ENCODE measurements around the gene FITM2. TPM values are rescaled to one million over a fixed set of nuclear protein-coding genes. Genes with fewer than 3 reads are reported as not detected.
A peak's percentile ranks its signal among the peaks of the same experiment; 100 is the strongest.
"Not testable (repeated sequence)": the region's sequence is repeated elsewhere in the genome, so short reads cannot be mapped to it uniquely, and the experiment has no call there.

FITM2 gene
- 1 to 10 TPM; 2.2 to 2.7 TPM for total RNA-seq

- CTCF ChIA-PET = interaction anchor here (0.6 to 14.2 kb wide), 27 partner anchors 8 to 372 kb away, joined by 3 to 470 read pairs (median 5); partner anchors contain the start of gene OSER1
- peak; percentile 97 for DNase-seq
- no peaks in the 10 kb centered on the region for H3K9me3 Mint-ChIP-seq
- no peaks in the 10 kb centered on the region for H3K36me3 Mint-ChIP-seq (ENCODE audit: low read depth)
- peaks cover 19% of the 10 kb centered on the region for H3K4me1 Mint-ChIP-seq
- POLR2A ChIA-PET = interaction anchor here (1.0 to 5.0 kb wide), 6 partner anchors 12 to 331 kb away, joined by 3 to 62 read pairs (median 4); partner anchors contain the start of genes OSER1 and TTPAL
- H3K27ac Mint-ChIP-seq = peak within 1 kb of the TSS; percentile 77
- no peaks in the 10 kb centered on the region for H3K27me3 Mint-ChIP-seq
- H3K4me3 Mint-ChIP-seq = peak within 1 kb of the TSS; percentile 89
Observed at GRCh38 chr20:44310664-44311639, at the start of gene FITM2. FITM2 (minus strand) TSS chr20:44311202; CDS start chr20:44311148, 54 bp downstream.

GRCh38 chr20:44360221-44360620 lies 49.2 kb upstream of the FITM2 start:
- no peak overlapping the region for H3K27ac Mint-ChIP-seq
- H3K27me3 Mint-ChIP-seq = peaks cover 14% of the 10 kb centered on the region
- no peaks in the 10 kb centered on the region for H3K9me3 Mint-ChIP-seq
- no peak overlapping the region for H3K4me3 Mint-ChIP-seq
- H3K36me3 Mint-ChIP-seq (ENCODE audit: low read depth) = no peaks in the 10 kb centered on the region
- ChIA-PET POLR2A (no interaction called here), CTCF (no interaction called here)
- no peak for DNase-seq
- H3K4me1 Mint-ChIP-seq = no peaks in the 10 kb centered on the region

- no peaks in the 10 kb centered on the region for H3K36me3 Mint-ChIP-seq (ENCODE audit: low read depth)
- ChIA-PET POLR2A (no interaction called here), CTCF (interaction anchor here (0.9 kb wide), 1 partner anchor 142 kb away, joined by 4 read pairs; no protein-coding TSS in a partner anchor)
- DNase-seq = no peak
- H3K27me3 Mint-ChIP-seq = peaks cover 14% of the 10 kb centered on the region
- no peak overlapping the region for H3K27ac Mint-ChIP-seq
- H3K9me3 Mint-ChIP-seq = no peaks in the 10 kb centered on the region
- H3K4me1 Mint-ChIP-seq = no peaks in the 10 kb centered on the region
- H3K4me3 Mint-ChIP-seq = no peak overlapping the region
Observed at GRCh38 chr20:44358776-44359175, 47.8 kb upstream of the FITM2 start.

- no peaks in the 10 kb centered on the region for H3K9me3 Mint-ChIP-seq
- CTCF ChIA-PET = interaction anchor here (0.9 kb wide), 1 partner anchor 140 kb away, joined by 4 read pairs; no protein-coding TSS in a partner anchor
- no peak for DNase-seq
- POLR2A ChIA-PET = no interaction called here
- H3K36me3 Mint-ChIP-seq (ENCODE audit: low read depth) = no peaks in the 10 kb centered on the region
- peaks cover 14% of the 10 kb centered on the region for H3K27me3 Mint-ChIP-seq
- H3K4me1 Mint-ChIP-seq = no peaks in the 10 kb centered on the region
- no peak overlapping the region for H3K4me3 Mint-ChIP-seq
- H3K27ac Mint-ChIP-seq = no peak overlapping the region
Observed at GRCh38 chr20:44357555-44358125, 46.6 kb upstream of the FITM2 start.

- H3K4me3 Mint-ChIP-seq = no peak overlapping the region
- no peak overlapping the region for H3K27ac Mint-ChIP-seq
- H3K9me3 Mint-ChIP-seq = no peaks in the 10 kb centered on the region
- DNase-seq = no peak
- CTCF ChIA-PET = no interaction called here
- H3K4me1 Mint-ChIP-seq = no peaks in the 10 kb centered on the region
- no peaks in the 10 kb centered on the region for H3K36me3 Mint-ChIP-seq (ENCODE audit: low read depth)
- POLR2A ChIA-PET = no interaction called here
- H3K27me3 Mint-ChIP-seq = peaks cover 14% of the 10 kb centered on the region
Observed at GRCh38 chr20:44357020-44357419, 46.0 kb upstream of the FITM2 start.

GRCh38 chr20:44356353-44356723 lies 45.3 kb upstream of the FITM2 start:
- no peaks in the 10 kb centered on the region for H3K9me3 Mint-ChIP-seq
- H3K27ac Mint-ChIP-seq = no peak overlapping the region
- no peaks in the 10 kb centered on the region for H3K4me1 Mint-ChIP-seq
- CTCF ChIA-PET = no interaction called here
- no peaks in the 10 kb centered on the region for H3K36me3 Mint-ChIP-seq (ENCODE audit: low read depth)
- no peak for DNase-seq
- POLR2A ChIA-PET = no interaction called here
- H3K4me3 Mint-ChIP-seq = no peak overlapping the region
- peaks cover 16% of the 10 kb centered on the region for H3K27me3 Mint-ChIP-seq

GRCh38 chr20:44355498-44356352 lies 44.7 kb upstream of the FITM2 start, which contains the start of gene HNF4A:
HNF4A (plus strand) TSS chr20:44355699; CDS start chr20:44355805, 106 bp downstream.
- no peaks in the 10 kb centered on the region for H3K9me3 Mint-ChIP-seq

GRCh38 chr20:44354979-44355497 lies 44.0 kb upstream of the FITM2 start:
- H3K4me3 Mint-ChIP-seq = no peak overlapping the region

More at GRCh38 chr20:44355498-44356352, 44.7 kb upstream of the FITM2 start, which contains the start of gene HNF4A:
- DNase-seq = no peak
- no peak within 1 kb of the TSS for H3K27ac Mint-ChIP-seq
- H3K4me3 Mint-ChIP-seq = no peak within 1 kb of the TSS
- no peaks in the 10 kb centered on the region for H3K4me1 Mint-ChIP-seq
- ChIA-PET CTCF (no interaction called here), POLR2A (no interaction called here)
- H3K36me3 Mint-ChIP-seq (ENCODE audit: low read depth) = no peaks in the 10 kb centered on the region
- peaks cover 16% of the 10 kb centered on the region for H3K27me3 Mint-ChIP-seq

GRCh38 chr20:44350567-44350966 lies 39.6 kb upstream of the FITM2 start:
- no peaks in the 10 kb centered on the region for H3K9me3 Mint-ChIP-seq
- ChIA-PET POLR2A (no interaction called here), CTCF (no interaction called here)
- no peak overlapping the region for H3K4me3 Mint-ChIP-seq
- peaks cover 4% of the 10 kb centered on the region for H3K27me3 Mint-ChIP-seq
- DNase-seq = no peak
- H3K4me1 Mint-ChIP-seq = no peaks in the 10 kb centered on the region
- H3K27ac Mint-ChIP-seq = no peak overlapping the region
- H3K36me3 Mint-ChIP-seq (ENCODE audit: low read depth) = no peaks in the 10 kb centered on the region

More at GRCh38 chr20:44354979-44355497, 44.0 kb upstream of the FITM2 start:
- no peak for DNase-seq
- H3K9me3 Mint-ChIP-seq = no peaks in the 10 kb centered on the region
- no peaks in the 10 kb centered on the region for H3K4me1 Mint-ChIP-seq
- ChIA-PET CTCF (no interaction called here), POLR2A (no interaction called here)
- H3K27ac Mint-ChIP-seq = no peak overlapping the region
- no peaks in the 10 kb centered on the region for H3K36me3 Mint-ChIP-seq (ENCODE audit: low read depth)
- H3K27me3 Mint-ChIP-seq = peaks cover 10% of the 10 kb centered on the region

GRCh38 chr20:44349349-44349748 lies 38.3 kb upstream of the FITM2 start:
- Mint-ChIP-seq H3K4me3 (no peak overlapping the region), H3K4me1 (no peaks in the 10 kb centered on the region), H3K27ac (no peak overlapping the region), H3K9me3 (no peaks in the 10 kb centered on the region), H3K27me3 (peaks cover 4% of the 10 kb centered on the region), H3K36me3 (ENCODE audit: low read depth) (no peaks in the 10 kb centered on the region)
- CTCF ChIA-PET = no interaction called here
- no peak for DNase-seq
- POLR2A ChIA-PET = no interaction called here

GRCh38 chr20:44348168-44348659 lies 37.2 kb upstream of the FITM2 start:
- no peaks in the 10 kb centered on the region for H3K4me1 Mint-ChIP-seq
- H3K27me3 Mint-ChIP-seq = peaks cover 4% of the 10 kb centered on the region
- H3K27ac Mint-ChIP-seq = no peak overlapping the region
- H3K9me3 Mint-ChIP-seq = no peaks in the 10 kb centered on the region
- H3K36me3 Mint-ChIP-seq (ENCODE audit: low read depth) = no peaks in the 10 kb centered on the region
- ChIA-PET POLR2A (no interaction called here), CTCF (no interaction called here)
- H3K4me3 Mint-ChIP-seq = no peak overlapping the region
- no peak for DNase-seq

GRCh38 chr20:44345941-44346340 lies 34.9 kb upstream of the FITM2 start:
- H3K9me3 Mint-ChIP-seq; H3K4me1 Mint-ChIP-seq; POLR2A ChIA-PET; H3K4me3 Mint-ChIP-seq; CTCF ChIA-PET; H3K36me3 Mint-ChIP-seq (ENCODE audit: low read depth); H3K27ac Mint-ChIP-seq; H3K27me3 Mint-ChIP-seq; DNase-seq: not testable (repeated sequence)
